Fibroblast of lung (primary cell): ENCODE data around the gene ETNPPL.

Source experiments
- CTCF ChIP-seq, 2 donors: IDR thresholded peaks in 1 of 2; conservative IDR thresholded peaks in 1 of 2; 1 replicate in 1 of 2; 2 replicates in 1 of 2; pipeline ENCODE4 v1.5.1; 2011 to 2012; ENCODE audit warnings: low read length in 2 of 2, control low read depth in 1 of 2, inconsistent platforms in 1 of 2, low read depth in 1 of 2, mild to moderate bottlenecking in 1 of 2
- EZH2 ChIP-seq: IDR thresholded peaks from 2 replicates; pipeline ENCODE4 v1.5.1; 2012; ENCODE audit warnings: low read length, control low read depth, mild to moderate bottlenecking; ENCODE audit errors: missing control alignments

- TF ChIP-seq CTCF (conservative IDR thresholded peaks at IDR 0.05 in 1 of 2, IDR thresholded peaks at IDR 0.05 in 1 of 2; ENCODE audit: low read depth in 1 of 2, low read length in 2 of 2) = no peak
- no peak for TF ChIP-seq EZH2
Observed at GRCh38 chr4:108766058-108766457, 3.2 kb upstream of the ETNPPL start.
